Stomach (tissue), 9 donors: ENCODE measurements around the gene CPNE6. TPM values are rescaled to one million over a fixed set of nuclear protein-coding genes. Genes with fewer than 3 reads are reported as not detected.

Experiments
- DNase-seq, 2 donors: peaks; one replicate each; pipeline versions ENCODE4 v3.0.0 to v3.0.0-alpha.2; 2013 to 2019
- H3K27ac ChIP-seq, 5 donors: fragments of 200-600 bp in 4 of 5; sonication (generic) in 4 of 5; one replicate each; pipeline ENCODE4 v1.5.1; 2013 to 2019; ENCODE audit warnings: mild to moderate bottlenecking in 1 of 5, moderate library complexity in 1 of 5
- H3K27me3 ChIP-seq, 3 donors: fragments of 200-600 bp; sonication (generic); one replicate each; pipeline ENCODE4 v1.5.1; 2017 to 2019; ENCODE audit warnings: mixed run types in 1 of 3
- H3K36me3 ChIP-seq, 4 donors: fragments of 200-600 bp; sonication (generic); 1 replicate in 3 of 4; 2 replicates in 1 of 4; pipeline ENCODE4 v1.5.1; 2016 to 2019
- H3K4me1 ChIP-seq, 4 donors: fragments of 200-600 bp; sonication (generic); one replicate each; pipeline ENCODE4 v1.5.1; 2016 to 2019
- H3K4me3 ChIP-seq, 4 donors: fragments of 200-600 bp; sonication (generic) in 3 of 4; one replicate each; pipeline ENCODE4 v1.5.1; 2016 to 2019; ENCODE audit warnings: mild to moderate bottlenecking in 1 of 4
- H3K9me3 ChIP-seq, 4 donors: fragments of 200-600 bp; sonication (generic); one replicate each; pipeline ENCODE4 v1.5.1; 2016 to 2019
- EP300 ChIP-seq: sonication (generic); formaldehyde crosslinking; IDR thresholded peaks from one replicate; pipeline ENCODE4 v1.6.1; 2017; ENCODE audit warnings: antibody characterized with exemption
- POLR2A ChIP-seq, 4 donors: fragments of 450-650 bp; IDR thresholded peaks; one replicate each; pipeline ENCODE4 v1.6.1; 2016; ENCODE audit warnings: antibody characterized with exemption in 4 of 4, control low read depth in 2 of 4, mild to moderate bottlenecking in 1 of 4, moderate library complexity in 1 of 4
- POLR2AphosphoS5 ChIP-seq, 3 donors: sonication (generic); formaldehyde crosslinking; IDR thresholded peaks; one replicate each; pipeline ENCODE4 v1.6.1; 2016; ENCODE audit warnings: antibody characterized with exemption in 3 of 3
- WGBS, 5 donors: extraction: QIAGEN DNeasy Blood & Tissue Kit in 3 of 5; methylation state at CpG; one replicate each; pipeline versions ENCODE4 v1.1.5 to v1.1.7; 2013 to 2018; 5-methylcytosine and 5-hydroxymethylcytosine counted together
- intact Hi-C: fragments of 100-400 bp; cut with DNase I; formaldehyde crosslinking; loops from one replicate; pipeline ENCODE4 v1.15.1; 2023; ENCODE audit warnings: low total_unique reads
- polyA plus RNA-seq, 3 donors: library from polyadenylated mRNA; stranded (reverse); fragments of 200-250 nt; gene quantifications; one replicate each; pipeline ENCODE4 v1.2.3, GENCODE V29; 2013
- total RNA-seq, 5 donors: library from RNA; depleted of rRNA; stranded (reverse); fragments of >200 nt; gene quantifications; one replicate each; pipeline versions ENCODE4 v1.1.0 to v1.2.3, GENCODE V29; 2014 to 2016
- TF ChIP-seq, protein P1 (sequence below), 7 experiments: fragments of 450-650 bp in 4 of 7; fragments of 200-600 bp in 3 of 7; sonication (generic) in 3 of 7; IDR thresholded peaks; one replicate each; pipeline ENCODE4 v1.5.1; 2016 to 2019; ENCODE audit warnings: antibody characterized with exemption in 7 of 7, control low read depth in 2 of 7, mild to moderate bottlenecking in 1 of 7
- donor health status: healthy with polysubstance abuse.
- donor health status: Bipolar disorder and iron deficiency.
- donor health status: healthy.

The CPNE6 gene
- total and polyA plus RNA-seq, 8 donors: 0.12 to 0.25 TPM; not detected in 6

- 33 to 45% (median 41%) methylated on average over 5 of the region's 5 CpGs for WGBS, 5 donors
- H3K9me3 ChIP-seq: no peaks in the 10 kb centered on the region
- intact Hi-C loops: loop anchor here (10.0 kb wide), 1 partner anchor 54 kb away; the partner anchor contains the start of gene CARMIL3
Measured at GRCh38 chr14:24108336-24108874, 37.0 kb downstream of the CPNE6 start.

DNA sequence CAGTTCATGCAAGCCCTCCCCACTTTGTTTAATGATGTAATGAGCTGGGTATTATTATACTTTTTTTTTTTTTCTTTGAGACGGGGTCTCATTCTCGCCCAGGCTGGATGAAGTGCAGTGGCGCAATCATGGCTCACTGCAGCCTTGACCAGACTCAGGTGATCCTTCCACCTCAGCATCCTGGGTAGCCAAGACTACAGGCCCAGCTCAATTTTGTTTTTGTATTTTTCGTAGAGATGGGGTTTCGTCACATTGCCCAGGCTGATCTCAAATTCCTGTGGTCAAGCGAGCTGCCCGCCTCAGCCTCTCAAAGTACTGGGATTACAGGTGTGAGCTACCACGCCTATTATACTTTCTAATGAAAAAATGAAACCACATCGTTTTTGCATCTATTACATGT lies 38.7 kb downstream of the CPNE6 start:
- TF ChIP-seq POLR2AphosphoS5 (IDR thresholded peaks at IDR 0.05) (no peak), EP300 (no peak)
- intact Hi-C loops: no loop called here
- Histone ChIP-seq H3K36me3 (no peaks in the 10 kb centered on the region), H3K9me3 (no peaks in the 10 kb centered on the region), H3K27me3 (no peaks in the 10 kb centered on the region), H3K27ac (no peak overlapping the region), H3K4me1 (peaks cover 10 to 22% (median 19%) of the 10 kb centered on the region in 4 donors), H3K4me3 (no peak overlapping the region)
- no peak for DNase-seq
- 64 to 75% (median 68%) methylated on average over 9 of the region's 9 CpGs for WGBS, 5 donors

More at GRCh38 chr14:24108336-24108874, 37.0 kb downstream of the CPNE6 start:
- peaks cover 8 to 21% (median 16%) of the 10 kb centered on the region in 4 donors for H3K4me1 ChIP-seq
- peak overlapping the region in 4 of 5 donors; percentile 13 to 68 (median 48) for H3K27ac ChIP-seq
- H3K4me3 ChIP-seq: no peak overlapping the region
- no peaks in the 10 kb centered on the region for H3K27me3 ChIP-seq
- no peak for DNase-seq
- H3K36me3 ChIP-seq: peaks cover 0 to 14% (median 7%) of the 10 kb centered on the region in 4 donors
- no peak for TF ChIP-seq EP300
- TF ChIP-seq, protein P1, sequence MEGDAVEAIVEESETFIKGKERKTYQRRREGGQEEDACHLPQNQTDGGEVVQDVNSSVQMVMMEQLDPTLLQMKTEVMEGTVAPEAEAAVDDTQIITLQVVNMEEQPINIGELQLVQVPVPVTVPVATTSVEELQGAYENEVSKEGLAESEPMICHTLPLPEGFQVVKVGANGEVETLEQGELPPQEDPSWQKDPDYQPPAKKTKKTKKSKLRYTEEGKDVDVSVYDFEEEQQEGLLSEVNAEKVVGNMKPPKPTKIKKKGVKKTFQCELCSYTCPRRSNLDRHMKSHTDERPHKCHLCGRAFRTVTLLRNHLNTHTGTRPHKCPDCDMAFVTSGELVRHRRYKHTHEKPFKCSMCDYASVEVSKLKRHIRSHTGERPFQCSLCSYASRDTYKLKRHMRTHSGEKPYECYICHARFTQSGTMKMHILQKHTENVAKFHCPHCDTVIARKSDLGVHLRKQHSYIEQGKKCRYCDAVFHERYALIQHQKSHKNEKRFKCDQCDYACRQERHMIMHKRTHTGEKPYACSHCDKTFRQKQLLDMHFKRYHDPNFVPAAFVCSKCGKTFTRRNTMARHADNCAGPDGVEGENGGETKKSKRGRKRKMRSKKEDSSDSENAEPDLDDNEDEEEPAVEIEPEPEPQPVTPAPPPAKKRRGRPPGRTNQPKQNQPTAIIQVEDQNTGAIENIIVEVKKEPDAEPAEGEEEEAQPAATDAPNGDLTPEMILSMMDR (IDR thresholded peaks at IDR 0.05): no peak
- TF ChIP-seq POLR2AphosphoS5 (IDR thresholded peaks at IDR 0.05): no peak
- no peak for TF ChIP-seq POLR2A (IDR thresholded peaks at IDR 0.05)

DNA sequence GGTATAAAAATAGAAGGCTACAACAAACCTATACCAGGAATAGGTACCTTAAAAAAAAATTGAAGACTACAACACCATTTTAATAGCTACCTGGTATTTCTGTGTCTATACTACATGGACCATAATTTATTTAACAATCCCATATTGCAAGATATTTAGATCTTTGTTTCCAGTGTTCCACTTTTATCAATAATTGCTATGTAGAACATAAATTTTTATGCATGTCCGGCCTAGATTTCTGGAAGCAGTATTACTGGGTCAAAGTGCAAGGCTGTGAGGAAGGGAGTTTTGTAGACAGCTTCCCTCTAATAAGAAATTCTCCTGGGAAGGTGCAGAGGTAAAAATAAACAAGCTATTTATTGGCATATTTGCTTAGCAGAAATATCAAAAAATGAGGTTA lies 39.2 kb downstream of the CPNE6 start:
- no peak for DNase-seq
- Histone ChIP-seq H3K4me1 (peaks cover 10 to 26% (median 21%) of the 10 kb centered on the region in 4 donors), H3K4me3 (no peak overlapping the region), H3K27ac (peak overlapping the region in 1 of 5 donors; percentile 51), H3K9me3 (no peaks in the 10 kb centered on the region), H3K36me3 (no peaks in the 10 kb centered on the region), H3K27me3 (no peaks in the 10 kb centered on the region)
- intact Hi-C loops: no loop called here
- 24 to 56% (median 45%) methylated on average over 1 of the region's 1 CpG for WGBS, 5 donors
- TF ChIP-seq, protein P1 (IDR thresholded peaks at IDR 0.05): no peak
- TF ChIP-seq POLR2A (IDR thresholded peaks at IDR 0.05) (no peak), POLR2AphosphoS5 (IDR thresholded peaks at IDR 0.05) (no peak), EP300 (no peak)

DNA sequence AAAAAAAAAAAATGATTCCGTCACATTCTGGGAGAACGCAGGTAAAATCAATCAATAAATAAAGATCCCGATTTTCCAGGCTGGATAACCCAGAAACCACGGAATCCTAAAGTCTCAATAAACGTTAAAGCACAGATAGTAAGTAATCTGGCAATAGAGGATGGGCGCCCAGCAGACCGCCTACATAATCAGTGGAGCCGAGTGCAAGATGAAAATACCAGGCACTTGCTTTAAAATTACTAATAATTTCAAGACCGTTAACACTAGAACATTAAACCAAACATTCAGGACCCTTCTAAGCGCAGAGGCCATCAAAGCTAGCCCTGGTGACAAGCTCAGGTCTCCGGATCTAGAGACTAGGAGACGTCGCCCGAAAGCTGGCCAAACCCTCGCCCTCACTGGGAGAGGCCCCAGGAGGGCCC lies 42.0 kb downstream of the CPNE6 start:
- Histone ChIP-seq H3K27ac (peak overlapping the region; percentile 94 to 100 (median 98)), H3K27me3 (no peaks in the 10 kb centered on the region), H3K4me1 (peaks cover 24 to 44% (median 41%) of the 10 kb centered on the region in 4 donors), H3K4me3 (peak overlapping the region; percentile 56 to 81 (median 64)), H3K9me3 (no peaks in the 10 kb centered on the region), H3K36me3 (peaks cover 5 to 15% (median 14%) of the 10 kb centered on the region in 4 donors)
- WGBS, 5 donors: 14 to 19% (median 16%) methylated on average over 13 to 15 of the region's 15 CpGs
- no peak for DNase-seq
- intact Hi-C loops: no loop called here
- TF ChIP-seq POLR2AphosphoS5 (IDR thresholded peaks at IDR 0.05): no peak
- TF ChIP-seq POLR2A (IDR thresholded peaks at IDR 0.05): no peak
- no peak for TF ChIP-seq EP300
- TF ChIP-seq, protein P1 (IDR thresholded peaks at IDR 0.05): no peak
